ENCODE results near the gene TSPAN4. TPM values are rescaled to one million over a fixed set of nuclear protein-coding genes. Genes with fewer than 3 reads are reported as not detected.

The TSPAN4 gene
- total and polyA plus RNA-seq, 10 of the 15 experiments (the other 5 are each of a cell fraction or from before 2014, with no cell fraction given): 0.37 to 14.0 (median 8.5) TPM; not detected in 1

DNA sequence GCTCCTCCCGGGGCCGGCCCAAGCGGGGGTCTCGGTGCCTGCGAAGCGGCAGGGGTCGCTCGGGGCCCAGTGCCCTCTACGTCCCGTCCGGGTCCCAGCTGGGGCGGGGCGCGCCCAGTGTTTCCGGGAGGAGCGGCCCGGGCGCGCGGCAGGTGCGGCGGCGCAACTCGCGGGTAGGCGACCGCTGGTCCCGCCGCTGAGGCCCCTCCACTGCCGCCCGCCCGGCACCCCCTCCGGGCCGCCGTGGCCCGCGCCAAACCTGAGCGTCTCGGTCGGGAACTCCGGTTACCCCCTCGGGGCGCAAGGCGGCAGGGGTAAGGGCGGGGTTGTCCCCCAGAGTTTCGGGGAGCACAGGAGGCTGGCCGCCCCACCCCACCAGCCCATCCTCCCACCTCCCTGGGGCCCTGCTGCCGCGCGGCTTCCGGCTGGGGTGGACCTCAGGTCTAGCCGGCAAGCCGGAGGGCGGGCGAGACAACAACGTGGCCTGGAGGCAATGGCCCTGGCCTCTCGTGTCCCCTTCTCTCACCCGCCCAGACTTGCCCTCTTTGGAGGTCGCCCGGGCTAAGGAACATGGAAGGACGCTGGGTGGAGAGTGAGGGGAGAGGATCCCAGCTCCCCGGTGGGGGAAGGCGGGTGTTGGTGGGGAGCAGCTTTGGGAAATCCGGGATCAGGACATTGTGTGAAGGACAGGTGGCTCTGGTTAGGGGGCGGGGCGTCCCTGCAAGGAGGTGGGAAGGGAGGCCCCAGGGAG is 15.3 kb upstream of the TSPAN4 start (continued):
- TF ChIP-seq, protein P1, sequence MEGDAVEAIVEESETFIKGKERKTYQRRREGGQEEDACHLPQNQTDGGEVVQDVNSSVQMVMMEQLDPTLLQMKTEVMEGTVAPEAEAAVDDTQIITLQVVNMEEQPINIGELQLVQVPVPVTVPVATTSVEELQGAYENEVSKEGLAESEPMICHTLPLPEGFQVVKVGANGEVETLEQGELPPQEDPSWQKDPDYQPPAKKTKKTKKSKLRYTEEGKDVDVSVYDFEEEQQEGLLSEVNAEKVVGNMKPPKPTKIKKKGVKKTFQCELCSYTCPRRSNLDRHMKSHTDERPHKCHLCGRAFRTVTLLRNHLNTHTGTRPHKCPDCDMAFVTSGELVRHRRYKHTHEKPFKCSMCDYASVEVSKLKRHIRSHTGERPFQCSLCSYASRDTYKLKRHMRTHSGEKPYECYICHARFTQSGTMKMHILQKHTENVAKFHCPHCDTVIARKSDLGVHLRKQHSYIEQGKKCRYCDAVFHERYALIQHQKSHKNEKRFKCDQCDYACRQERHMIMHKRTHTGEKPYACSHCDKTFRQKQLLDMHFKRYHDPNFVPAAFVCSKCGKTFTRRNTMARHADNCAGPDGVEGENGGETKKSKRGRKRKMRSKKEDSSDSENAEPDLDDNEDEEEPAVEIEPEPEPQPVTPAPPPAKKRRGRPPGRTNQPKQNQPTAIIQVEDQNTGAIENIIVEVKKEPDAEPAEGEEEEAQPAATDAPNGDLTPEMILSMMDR (IDR thresholded peaks at IDR 0.05 in 2 of 3, conservative IDR thresholded peaks at IDR 0.05 in 1 of 3; ENCODE audit: control insufficient read depth in 2 of 3, extremely low read depth in 1 of 3, insufficient read depth in 1 of 3, low read depth in 3 of 3, low read length in 3 of 3): no peak
- TF ChIP-seq ATF7 (IDR thresholded peaks at IDR 0.05; ENCODE audit: low read depth): no peak
- TF ChIP-seq IKZF1 (conservative IDR thresholded peaks at IDR 0.05): peak; percentile 70
- TF ChIP-seq CHD1 (IDR thresholded peaks at IDR 0.05; ENCODE audit: low read depth, low read length): no peak
- TF ChIP-seq RAD51 (IDR thresholded peaks at IDR 0.05): no peak
- TF ChIP-seq, protein P2, sequence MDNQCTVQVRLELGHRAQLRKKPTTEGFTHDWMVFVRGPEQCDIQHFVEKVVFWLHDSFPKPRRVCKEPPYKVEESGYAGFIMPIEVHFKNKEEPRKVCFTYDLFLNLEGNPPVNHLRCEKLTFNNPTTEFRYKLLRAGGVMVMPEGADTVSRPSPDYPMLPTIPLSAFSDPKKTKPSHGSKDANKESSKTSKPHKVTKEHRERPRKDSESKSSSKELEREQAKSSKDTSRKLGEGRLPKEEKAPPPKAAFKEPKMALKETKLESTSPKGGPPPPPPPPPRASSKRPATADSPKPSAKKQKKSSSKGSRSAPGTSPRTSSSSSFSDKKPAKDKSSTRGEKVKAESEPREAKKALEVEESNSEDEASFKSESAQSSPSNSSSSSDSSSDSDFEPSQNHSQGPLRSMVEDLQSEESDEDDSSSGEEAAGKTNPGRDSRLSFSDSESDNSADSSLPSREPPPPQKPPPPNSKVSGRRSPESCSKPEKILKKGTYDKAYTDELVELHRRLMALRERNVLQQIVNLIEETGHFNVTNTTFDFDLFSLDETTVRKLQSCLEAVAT (IDR thresholded peaks at IDR 0.05): peak; percentile 48; the same call in 1 of the 2 replicates
- no peak for TF ChIP-seq ETV6 (conservative IDR thresholded peaks at IDR 0.05 in 1 of 2, IDR thresholded peaks at IDR 0.05 in 1 of 2; ENCODE audit: borderline replicate concordance in 1 of 2, low read depth in 1 of 2)
- TF ChIP-seq TCF7 (IDR thresholded peaks at IDR 0.05; ENCODE audit: borderline replicate concordance): no peak
- no peak for TF ChIP-seq PAX8 (IDR thresholded peaks at IDR 0.05)
- TF ChIP-seq, protein P3, sequence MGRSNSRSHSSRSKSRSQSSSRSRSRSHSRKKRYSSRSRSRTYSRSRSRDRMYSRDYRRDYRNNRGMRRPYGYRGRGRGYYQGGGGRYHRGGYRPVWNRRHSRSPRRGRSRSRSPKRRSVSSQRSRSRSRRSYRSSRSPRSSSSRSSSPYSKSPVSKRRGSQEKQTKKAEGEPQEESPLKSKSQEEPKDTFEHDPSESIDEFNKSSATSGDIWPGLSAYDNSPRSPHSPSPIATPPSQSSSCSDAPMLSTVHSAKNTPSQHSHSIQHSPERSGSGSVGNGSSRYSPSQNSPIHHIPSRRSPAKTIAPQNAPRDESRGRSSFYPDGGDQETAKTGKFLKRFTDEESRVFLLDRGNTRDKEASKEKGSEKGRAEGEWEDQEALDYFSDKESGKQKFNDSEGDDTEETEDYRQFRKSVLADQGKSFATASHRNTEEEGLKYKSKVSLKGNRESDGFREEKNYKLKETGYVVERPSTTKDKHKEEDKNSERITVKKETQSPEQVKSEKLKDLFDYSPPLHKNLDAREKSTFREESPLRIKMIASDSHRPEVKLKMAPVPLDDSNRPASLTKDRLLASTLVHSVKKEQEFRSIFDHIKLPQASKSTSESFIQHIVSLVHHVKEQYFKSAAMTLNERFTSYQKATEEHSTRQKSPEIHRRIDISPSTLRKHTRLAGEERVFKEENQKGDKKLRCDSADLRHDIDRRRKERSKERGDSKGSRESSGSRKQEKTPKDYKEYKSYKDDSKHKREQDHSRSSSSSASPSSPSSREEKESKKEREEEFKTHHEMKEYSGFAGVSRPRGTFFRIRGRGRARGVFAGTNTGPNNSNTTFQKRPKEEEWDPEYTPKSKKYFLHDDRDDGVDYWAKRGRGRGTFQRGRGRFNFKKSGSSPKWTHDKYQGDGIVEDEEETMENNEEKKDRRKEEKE (IDR thresholded peaks at IDR 0.05): no peak
- peak; percentile 86; the same call in 1 of the 2 replicates for TF ChIP-seq HDGF (IDR thresholded peaks at IDR 0.05)
- no peak for TF ChIP-seq RCOR1 (conservative IDR thresholded peaks at IDR 0.05; ENCODE audit: low read depth, low read length)
- no peak for TF ChIP-seq BACH1 (IDR thresholded peaks at IDR 0.05; ENCODE audit: borderline replicate concordance)
- TF ChIP-seq, protein P4, sequence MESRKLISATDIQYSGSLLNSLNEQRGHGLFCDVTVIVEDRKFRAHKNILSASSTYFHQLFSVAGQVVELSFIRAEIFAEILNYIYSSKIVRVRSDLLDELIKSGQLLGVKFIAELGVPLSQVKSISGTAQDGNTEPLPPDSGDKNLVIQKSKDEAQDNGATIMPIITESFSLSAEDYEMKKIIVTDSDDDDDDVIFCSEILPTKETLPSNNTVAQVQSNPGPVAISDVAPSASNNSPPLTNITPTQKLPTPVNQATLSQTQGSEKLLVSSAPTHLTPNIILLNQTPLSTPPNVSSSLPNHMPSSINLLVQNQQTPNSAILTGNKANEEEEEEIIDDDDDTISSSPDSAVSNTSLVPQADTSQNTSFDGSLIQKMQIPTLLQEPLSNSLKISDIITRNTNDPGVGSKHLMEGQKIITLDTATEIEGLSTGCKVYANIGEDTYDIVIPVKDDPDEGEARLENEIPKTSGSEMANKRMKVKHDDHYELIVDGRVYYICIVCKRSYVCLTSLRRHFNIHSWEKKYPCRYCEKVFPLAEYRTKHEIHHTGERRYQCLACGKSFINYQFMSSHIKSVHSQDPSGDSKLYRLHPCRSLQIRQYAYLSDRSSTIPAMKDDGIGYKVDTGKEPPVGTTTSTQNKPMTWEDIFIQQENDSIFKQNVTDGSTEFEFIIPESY (IDR thresholded peaks at IDR 0.05): no peak
- TF ChIP-seq LARP7 (IDR thresholded peaks at IDR 0.05): no peak; the same call in none of the 2 replicates
- TF ChIP-seq, protein P5, sequence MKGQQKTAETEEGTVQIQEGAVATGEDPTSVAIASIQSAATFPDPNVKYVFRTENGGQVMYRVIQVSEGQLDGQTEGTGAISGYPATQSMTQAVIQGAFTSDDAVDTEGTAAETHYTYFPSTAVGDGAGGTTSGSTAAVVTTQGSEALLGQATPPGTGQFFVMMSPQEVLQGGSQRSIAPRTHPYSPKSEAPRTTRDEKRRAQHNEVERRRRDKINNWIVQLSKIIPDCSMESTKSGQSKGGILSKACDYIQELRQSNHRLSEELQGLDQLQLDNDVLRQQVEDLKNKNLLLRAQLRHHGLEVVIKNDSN (IDR thresholded peaks at IDR 0.05; ENCODE audit: borderline replicate concordance, extremely low read length, insufficient read depth, low read depth, low read length): no peak
- no peak for TF ChIP-seq RAD21 (IDR thresholded peaks at IDR 0.05; ENCODE audit: insufficient read depth, low read depth, low read length)
- TF ChIP-seq SIX5 (IDR thresholded peaks at IDR 0.05; ENCODE audit: low read depth, low read length, severe bottlenecking): no peak
- no peak for TF ChIP-seq ZSCAN29 (IDR thresholded peaks at IDR 0.05)
- no peak for TF ChIP-seq FOXK2 (IDR thresholded peaks at IDR 0.05)
- TF ChIP-seq DPF2 (IDR thresholded peaks at IDR 0.05): peak; percentile 85
